ENCODE measurements around the gene CDH5. TPM values are rescaled to one million over a fixed set of nuclear protein-coding genes. Genes with fewer than 3 reads are reported as not detected.

Gene CDH5
- total and polyA plus RNA-seq, 2 of the 13 experiments (the other 11 are each of a cell fraction or from before 2014, with no cell fraction given): 0.71 to 1.1 TPM

DNA sequence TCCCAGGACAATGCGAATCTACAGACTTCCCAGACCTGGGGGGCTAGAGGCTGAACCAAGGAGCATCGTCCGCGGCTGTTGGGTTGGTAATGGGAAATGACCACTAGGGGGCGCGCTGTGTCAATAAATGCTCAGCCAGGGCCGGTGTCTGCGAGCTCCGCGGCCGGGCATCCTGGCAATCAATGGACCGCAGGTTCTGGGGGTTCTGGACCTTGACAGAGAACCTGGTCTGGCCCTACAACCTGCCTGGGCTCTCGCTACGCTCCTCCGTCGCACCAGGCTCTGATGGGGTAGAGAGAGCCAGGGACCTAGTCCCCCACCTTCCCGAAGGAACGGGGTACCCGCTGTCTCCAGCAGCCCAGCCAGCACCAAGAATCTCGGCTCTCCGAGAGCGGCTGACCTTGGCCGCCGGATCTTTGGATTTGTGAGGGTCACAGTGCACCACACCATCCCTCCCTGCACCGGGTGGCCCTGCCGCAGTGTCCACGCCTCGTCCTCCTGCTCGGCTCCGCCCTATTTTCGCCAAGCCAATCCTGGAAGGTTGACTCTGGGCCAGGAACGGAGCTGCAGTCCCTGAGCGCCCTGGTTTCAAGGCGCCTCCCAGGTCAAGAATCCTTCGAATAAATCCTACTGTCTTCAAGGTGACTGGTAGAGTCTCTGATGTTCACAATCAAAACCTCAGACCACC lies 40.2 kb downstream of the CDH5 start (continued):
- TF ChIP-seq RNF219 (CRISPR knock-in tag; IDR thresholded peaks at IDR 0.05) (no peak), GTF3A (CRISPR knock-in tag; conservative IDR thresholded peaks at IDR 0.05) (0 out of 2 replicates have a peak, but pooled peaks have one; percentile 53), NFAT5 (CRISPR knock-in tag; IDR thresholded peaks at IDR 0.05) (peak; percentile 46; the same call in 1 of the 2 replicates), ZNF331 (CRISPR knock-in tag; IDR thresholded peaks at IDR 0.05) (0 out of 2 replicates have a peak, but pooled peaks have one; percentile 15), PAX8 (CRISPR knock-in tag; IDR thresholded peaks at IDR 0.05; ENCODE audit: borderline replicate concordance) (0 out of 2 replicates have a peak, but pooled peaks have one; percentile 77), SYNCRIP (IDR thresholded peaks at IDR 0.05; ENCODE audit: insufficient read depth, low read depth, low read length) (no peak), REXO4 (CRISPR knock-in tag; IDR thresholded peaks at IDR 0.05; ENCODE audit: borderline replicate concordance) (no peak), ZNF777 (CRISPR knock-in tag; IDR thresholded peaks at IDR 0.05) (peak; percentile 12; the same call in 1 of the 2 replicates), AKAP8 (CRISPR knock-in tag; IDR thresholded peaks at IDR 0.05) (0 out of 2 replicates have a peak, but pooled peaks have one; percentile 26), ZNF350 (CRISPR knock-in tag; IDR thresholded peaks at IDR 0.05; ENCODE audit: borderline replicate concordance, low read depth) (peak; percentile 97), MXD3 (CRISPR knock-in tag; IDR thresholded peaks at IDR 0.05) (peak; percentile 70), ZNF782 (CRISPR knock-in tag; IDR thresholded peaks at IDR 0.05; ENCODE audit: borderline replicate concordance) (peak; percentile 26; the same call in 1 of the 2 replicates), FOSL1 (CRISPR knock-in tag; IDR thresholded peaks at IDR 0.05; ENCODE audit: borderline replicate concordance) (no peak), ZNF329 (CRISPR knock-in tag; IDR thresholded peaks at IDR 0.05; ENCODE audit: low read depth) (no peak; the same call in 1 of the 2 replicates)
- TF ChIP-seq, protein P1, sequence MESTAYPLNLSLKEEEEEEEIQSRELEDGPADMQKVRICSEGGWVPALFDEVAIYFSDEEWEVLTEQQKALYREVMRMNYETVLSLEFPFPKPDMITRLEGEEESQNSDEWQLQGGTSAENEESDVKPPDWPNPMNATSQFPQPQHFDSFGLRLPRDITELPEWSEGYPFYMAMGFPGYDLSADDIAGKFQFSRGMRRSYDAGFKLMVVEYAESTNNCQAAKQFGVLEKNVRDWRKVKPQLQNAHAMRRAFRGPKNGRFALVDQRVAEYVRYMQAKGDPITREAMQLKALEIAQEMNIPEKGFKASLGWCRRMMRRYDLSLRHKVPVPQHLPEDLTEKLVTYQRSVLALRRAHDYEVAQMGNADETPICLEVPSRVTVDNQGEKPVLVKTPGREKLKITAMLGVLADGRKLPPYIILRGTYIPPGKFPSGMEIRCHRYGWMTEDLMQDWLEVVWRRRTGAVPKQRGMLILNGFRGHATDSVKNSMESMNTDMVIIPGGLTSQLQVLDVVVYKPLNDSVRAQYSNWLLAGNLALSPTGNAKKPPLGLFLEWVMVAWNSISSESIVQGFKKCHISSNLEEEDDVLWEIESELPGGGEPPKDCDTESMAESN (CRISPR knock-in tag; conservative IDR thresholded peaks at IDR 0.05): no peak
- TF ChIP-seq, protein P2, sequence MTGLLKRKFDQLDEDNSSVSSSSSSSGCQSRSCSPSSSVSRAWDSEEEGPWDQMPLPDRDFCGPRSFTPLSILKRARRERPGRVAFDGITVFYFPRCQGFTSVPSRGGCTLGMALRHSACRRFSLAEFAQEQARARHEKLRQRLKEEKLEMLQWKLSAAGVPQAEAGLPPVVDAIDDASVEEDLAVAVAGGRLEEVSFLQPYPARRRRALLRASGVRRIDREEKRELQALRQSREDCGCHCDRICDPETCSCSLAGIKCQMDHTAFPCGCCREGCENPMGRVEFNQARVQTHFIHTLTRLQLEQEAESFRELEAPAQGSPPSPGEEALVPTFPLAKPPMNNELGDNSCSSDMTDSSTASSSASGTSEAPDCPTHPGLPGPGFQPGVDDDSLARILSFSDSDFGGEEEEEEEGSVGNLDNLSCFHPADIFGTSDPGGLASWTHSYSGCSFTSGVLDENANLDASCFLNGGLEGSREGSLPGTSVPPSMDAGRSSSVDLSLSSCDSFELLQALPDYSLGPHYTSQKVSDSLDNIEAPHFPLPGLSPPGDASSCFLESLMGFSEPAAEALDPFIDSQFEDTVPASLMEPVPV (CRISPR knock-in tag; IDR thresholded peaks at IDR 0.05): peak; percentile 87; the same call in 1 of the 2 replicates

Data from HepG2 (cell line).